ENCODE measurements around the gene DVL1. TPM values are rescaled to one million over a fixed set of nuclear protein-coding genes. Genes with fewer than 3 reads are reported as not detected.

The DVL1 gene
- total and polyA plus RNA-seq, 9 of the 15 experiments (the other 6 are each of a cell fraction or from before 2014, with no cell fraction given): 0.62 to 135 (median 24.3) TPM

- H3K9me1 ChIP-seq (ENCODE audit: control insufficient read depth, insufficient read depth, low read length): no peaks in the 10 kb centered on the region
- H4K20me1 ChIP-seq (replicated peaks; ENCODE audit: control insufficient read depth, insufficient read depth, low read length): peaks cover 13% of the 10 kb centered on the region
- no peak overlapping the region for H3K4me2 ChIP-seq (ENCODE audit: insufficient read depth, low read length)
- peaks cover 71% of the 10 kb centered on the region for H3K36me3 ChIP-seq (ENCODE audit: control insufficient read depth, insufficient read depth, low read length)
- BruUV-seq (replicated peaks): no TSS peak
- H2AFZ ChIP-seq (ENCODE audit: low read depth, low read length): no peak overlapping the region
- H3K4me3 ChIP-seq: no peak overlapping the region
- H3K9me3 ChIP-seq (replicated peaks; ENCODE audit: control insufficient read depth, insufficient read depth, low read depth, low read length): no peaks in the 10 kb centered on the region
- intact Hi-C loops (cut with micrococcal nuclease) (no loop called here), in situ Hi-C loops (cut with MboI) (no loop called here)
- DNase-seq (ENCODE audit: extremely low read depth in 1 of 4, low spot score in 3 of 4): no peak
- ChIA-PET POLR2A (interaction anchor here (0.5 to 3.5 kb wide), 9 partner anchors 8 to 469 kb away, joined by 3 to 30 read pairs (median 3); no protein-coding TSS in a partner anchor), CTCF (ENCODE audit: low intra/inter-chr PET ratio) (no interaction called here)
- H3K4me1 ChIP-seq (replicated peaks in 1 of 2; ENCODE audit: control insufficient read depth in 2 of 2, insufficient read depth in 2 of 2, low read length in 2 of 2): peaks cover 25 to 92% of the 10 kb centered on the region in 2 experiments
- WGBS (ENCODE audit: insufficient coverage, low coverage, missing lambda C conversion rate): 87% methylated on average over 21 of the region's 22 CpGs
- no peak for ATAC-seq
- FAIRE-seq: no peak
- H3K27me3 ChIP-seq (ENCODE audit: control insufficient read depth in 2 of 2, insufficient read depth in 2 of 2, low read length in 2 of 2): no peaks in the 10 kb centered on the region
- H3K9ac ChIP-seq (ENCODE audit: insufficient read depth in 1 of 2, low read depth in 2 of 2, low read length in 2 of 2): peak overlapping the region in 1 of 2 experiments; percentile 69; a peak in 2 of 4 replicates
- H3K27ac ChIP-seq (ENCODE audit: extremely low read depth, low read depth, low read length): no peak overlapping the region
- peaks cover 44% of the 10 kb centered on the region for H3K79me2 ChIP-seq (ENCODE audit: control insufficient read depth, insufficient read depth, low read length)
- peak; percentile 73 for TF ChIP-seq RBFOX2 (IDR thresholded peaks at IDR 0.05; ENCODE audit: low read depth, low read length)
- TF ChIP-seq, protein P1, sequence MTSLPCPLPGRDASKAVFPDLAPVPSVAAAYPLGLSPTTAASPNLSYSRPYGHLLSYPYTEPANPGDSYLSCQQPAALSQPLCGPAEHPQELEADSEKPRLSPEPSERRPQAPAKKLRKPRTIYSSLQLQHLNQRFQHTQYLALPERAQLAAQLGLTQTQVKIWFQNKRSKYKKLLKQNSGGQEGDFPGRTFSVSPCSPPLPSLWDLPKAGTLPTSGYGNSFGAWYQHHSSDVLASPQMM (CRISPR knock-in tag; IDR thresholded peaks at IDR 0.05): no peak
- no peak for TF ChIP-seq MAFF (IDR thresholded peaks at IDR 0.05; ENCODE audit: low read length)
- 0 out of 2 replicates have a peak, but pooled peaks have one; percentile 41 for TF ChIP-seq POLR2AphosphoS2 (IDR thresholded peaks at IDR 0.05; ENCODE audit: low read length)
- TF ChIP-seq TFAP4 (CRISPR knock-in tag; IDR thresholded peaks at IDR 0.05; ENCODE audit: borderline replicate concordance): peak; percentile 45; the same call in 1 of the 2 replicates
- no peak for TF ChIP-seq FOXK2 (conservative IDR thresholded peaks at IDR 0.05 in 1 of 2, IDR thresholded peaks at IDR 0.05 in 1 of 2; ENCODE audit: low read depth in 2 of 2)
- peak; percentile 30; the same call in 1 of the 2 replicates for TF ChIP-seq SP1 (CRISPR knock-in tag; IDR thresholded peaks at IDR 0.05)
- TF ChIP-seq SRSF7 (optimal IDR thresholded peaks at IDR 0.05; ENCODE audit: low read depth, low read length): no peak
- TF ChIP-seq RBM22 (IDR thresholded peaks at IDR 0.05; ENCODE audit: low read depth, low read length, poor library complexity, severe bottlenecking): peak; percentile 65
- TF ChIP-seq POLR2AphosphoS5 (IDR thresholded peaks at IDR 0.05; ENCODE audit: control insufficient read depth, insufficient read depth, low read depth, low read length): peak; percentile 27; the same call in 1 of the 2 replicates
- TF ChIP-seq, protein P2, sequence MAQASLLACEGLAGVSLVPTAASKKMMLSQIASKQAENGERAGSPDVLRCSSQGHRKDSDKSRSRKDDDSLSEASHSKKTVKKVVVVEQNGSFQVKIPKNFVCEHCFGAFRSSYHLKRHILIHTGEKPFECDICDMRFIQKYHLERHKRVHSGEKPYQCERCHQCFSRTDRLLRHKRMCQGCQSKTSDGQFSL (CRISPR knock-in tag; IDR thresholded peaks at IDR 0.05): 0 out of 2 replicates have a peak, but pooled peaks have one; percentile 6
- TF ChIP-seq, protein P2 (tag; IDR thresholded peaks at IDR 0.05): no peak
- TF ChIP-seq POLR2G (IDR thresholded peaks at IDR 0.05; ENCODE audit: low read depth, low read length): peak; percentile 79
- TF ChIP-seq POLR2B (IDR thresholded peaks at IDR 0.05; ENCODE audit: low read depth, partially characterized antibody): peak; percentile 15
- TF ChIP-seq, protein P3, sequence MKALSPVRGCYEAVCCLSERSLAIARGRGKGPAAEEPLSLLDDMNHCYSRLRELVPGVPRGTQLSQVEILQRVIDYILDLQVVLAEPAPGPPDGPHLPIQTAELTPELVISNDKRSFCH (CRISPR knock-in tag; IDR thresholded peaks at IDR 0.05): no peak
- TF ChIP-seq, protein P3 (tag; IDR thresholded peaks at IDR 0.05): no peak
- TF ChIP-seq POLR3A (IDR thresholded peaks at IDR 0.05; ENCODE audit: borderline replicate concordance, extremely low read depth, insufficient read depth, insufficient read length): no peak
- TF ChIP-seq ZBTB7A (IDR thresholded peaks at IDR 0.05; ENCODE audit: borderline replicate concordance, control insufficient read depth, low read depth, low read length): no peak
Observed at GRCh38 chr1:1311107-1312104, 37.8 kb downstream of the DVL1 start.
